Measurements from ENCODE around the gene TLN1.

The TLN1 gene

DNA sequence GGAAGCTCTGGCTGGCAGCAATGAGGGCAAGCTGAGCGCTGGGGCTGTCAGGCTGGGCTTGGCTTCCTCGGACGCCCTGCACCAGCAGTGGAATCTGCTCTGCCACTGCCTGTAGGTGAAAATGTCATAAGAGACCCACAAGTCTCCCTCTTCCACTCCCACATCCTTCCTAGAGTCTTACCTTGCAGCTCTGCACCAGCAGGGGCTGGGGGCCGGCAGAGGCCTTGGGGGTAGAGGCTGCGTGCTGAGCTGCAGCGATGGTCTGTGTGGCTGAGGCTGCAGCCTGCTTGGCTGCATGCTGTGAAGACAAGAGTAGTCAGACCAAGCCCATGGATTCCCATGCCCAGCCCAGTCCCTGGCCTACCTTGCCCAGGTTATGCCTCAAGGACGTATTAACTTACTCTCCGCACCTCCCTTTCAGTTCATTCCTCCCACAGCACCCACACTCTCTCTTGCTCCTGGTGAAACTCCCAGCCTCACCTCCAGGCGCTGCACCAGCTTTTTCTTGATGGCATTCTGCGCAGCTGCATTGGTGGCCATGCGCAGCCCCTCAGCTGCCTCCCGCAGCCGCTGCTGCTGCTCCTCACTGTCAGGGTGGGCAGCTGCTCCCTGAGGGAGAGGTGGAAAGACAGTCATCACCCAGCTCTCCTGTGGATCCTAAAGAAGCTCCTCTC is 17.3 kb downstream of the TLN1 start:
- peak in 34 of 42 donors; percentile 15 to 82 (median 47) for DNase-seq
- intact Hi-C loops (cut with DNase I) = no loop called here

DNA sequence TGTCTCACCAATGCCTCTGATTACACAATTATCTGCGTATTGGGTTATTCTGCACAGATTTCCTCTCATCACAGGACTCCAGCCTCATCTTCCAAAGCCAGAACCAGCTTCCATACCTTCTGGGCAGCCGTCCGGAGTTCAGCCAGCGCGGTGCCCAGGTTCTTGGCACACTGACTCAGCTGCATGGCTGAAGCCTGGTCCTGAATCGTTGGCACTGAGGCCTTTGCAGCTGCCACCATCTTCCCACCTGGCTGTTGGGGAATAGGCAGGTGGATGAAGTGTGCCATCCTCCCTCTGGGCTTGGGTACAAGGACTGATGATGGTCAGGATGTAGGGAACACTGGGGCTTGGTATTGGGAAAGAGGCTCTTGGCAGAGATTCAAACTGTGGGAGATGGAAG is 17.9 kb downstream of the TLN1 start:
- intact Hi-C loops (cut with DNase I) = no loop called here
- DNase-seq = no peak

DNA sequence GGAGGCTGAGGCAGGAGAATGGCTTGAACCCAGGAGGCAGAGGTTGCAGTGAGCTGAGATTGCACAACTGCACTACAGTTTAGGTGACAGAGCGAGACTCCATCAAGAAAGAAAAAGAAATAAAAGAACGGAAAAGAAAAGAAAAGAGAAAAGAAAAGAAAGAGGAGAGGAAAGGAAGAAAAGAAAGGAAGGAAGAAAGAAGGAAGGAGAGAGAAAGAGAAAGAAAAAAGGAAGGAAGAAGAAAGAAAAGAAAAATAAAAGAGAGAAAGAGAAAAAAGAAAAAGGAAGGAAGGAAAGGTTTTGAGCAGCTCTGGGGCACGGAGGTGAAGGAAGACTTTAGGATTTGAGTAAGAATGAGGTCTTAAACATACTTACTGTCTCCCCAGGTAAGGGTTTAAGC is 18.4 kb downstream of the TLN1 start:
- intact Hi-C loops (cut with DNase I) = no loop called here
- no peak for DNase-seq

DNA sequence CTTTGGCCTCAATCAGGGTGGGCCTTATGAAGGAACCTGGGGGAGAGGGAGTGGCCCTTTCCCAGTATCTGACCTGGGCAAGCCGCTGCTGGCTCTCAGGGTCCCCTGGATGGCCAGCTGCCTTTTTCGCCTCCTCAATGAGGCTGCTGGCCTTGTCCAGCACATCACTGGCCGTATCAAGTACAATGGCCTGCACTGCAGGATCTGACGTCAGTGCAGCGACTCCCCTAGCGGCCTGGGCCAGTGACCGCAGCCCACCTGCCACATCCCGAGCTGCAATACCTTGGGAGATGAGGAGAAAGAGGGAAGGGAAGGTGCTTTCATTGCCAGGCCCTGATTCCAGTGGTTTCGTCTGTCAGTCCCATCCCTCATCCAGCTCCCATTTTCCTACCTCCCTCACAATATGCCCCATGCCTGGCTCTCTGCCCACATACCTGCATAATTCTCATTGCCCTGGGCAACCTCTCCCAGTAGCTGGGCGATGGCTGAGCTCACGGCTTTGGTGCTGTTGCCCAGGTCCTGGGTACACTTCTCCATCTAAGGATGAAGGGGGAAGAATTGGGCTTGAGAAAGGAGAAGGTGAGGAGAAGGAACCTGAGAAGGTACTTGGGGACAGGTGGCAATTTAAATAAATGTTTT is 19.1 kb downstream of the TLN1 start:
- DNase-seq = no peak
- intact Hi-C loops (cut with DNase I) = no loop called here

DNA sequence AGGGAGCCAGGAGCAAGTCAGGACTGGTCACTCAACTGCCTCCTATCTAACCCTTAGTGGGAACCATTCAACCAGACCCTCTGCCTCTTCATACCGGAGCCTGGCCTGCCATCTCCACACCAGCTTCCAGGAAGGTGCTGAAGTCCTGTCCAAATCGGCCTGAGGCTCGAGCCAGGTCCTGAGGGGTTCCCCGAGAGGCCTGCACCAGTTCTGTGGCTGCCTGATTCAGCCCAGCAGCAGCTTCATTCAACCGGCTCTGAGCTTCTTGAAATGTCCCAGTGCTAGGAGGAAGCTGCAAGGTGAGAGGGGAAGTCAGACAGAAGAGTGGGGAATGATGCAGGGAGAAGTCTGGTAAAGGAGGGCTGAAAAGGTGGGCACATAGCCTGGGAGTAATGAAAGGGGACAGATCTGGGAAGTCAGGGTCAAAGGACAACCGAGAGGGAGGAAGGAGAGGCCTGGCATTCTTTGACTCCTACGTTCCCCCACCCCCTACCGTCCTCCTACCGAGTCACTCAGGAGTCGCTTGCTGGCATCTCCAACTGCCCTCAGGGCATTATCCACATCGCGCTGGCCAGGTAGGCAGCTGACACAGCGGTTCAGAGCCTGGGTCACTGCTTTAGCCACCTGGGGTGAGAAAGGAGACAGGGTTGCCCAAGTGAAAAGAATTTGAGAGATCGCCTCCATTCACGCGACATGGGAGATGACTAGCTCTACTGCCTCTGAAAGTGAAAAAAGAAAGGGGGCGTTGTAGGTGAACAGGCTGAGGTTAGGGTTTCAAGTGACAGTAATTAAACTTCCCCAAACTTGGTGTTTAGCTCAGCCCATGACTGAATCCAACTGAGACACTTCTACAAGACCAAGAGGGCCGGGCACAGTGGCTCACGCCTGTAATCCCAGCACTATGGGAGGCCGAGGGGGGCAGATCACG is 20.2 kb downstream of the TLN1 start:
- DNase-seq = no peak

DNA sequence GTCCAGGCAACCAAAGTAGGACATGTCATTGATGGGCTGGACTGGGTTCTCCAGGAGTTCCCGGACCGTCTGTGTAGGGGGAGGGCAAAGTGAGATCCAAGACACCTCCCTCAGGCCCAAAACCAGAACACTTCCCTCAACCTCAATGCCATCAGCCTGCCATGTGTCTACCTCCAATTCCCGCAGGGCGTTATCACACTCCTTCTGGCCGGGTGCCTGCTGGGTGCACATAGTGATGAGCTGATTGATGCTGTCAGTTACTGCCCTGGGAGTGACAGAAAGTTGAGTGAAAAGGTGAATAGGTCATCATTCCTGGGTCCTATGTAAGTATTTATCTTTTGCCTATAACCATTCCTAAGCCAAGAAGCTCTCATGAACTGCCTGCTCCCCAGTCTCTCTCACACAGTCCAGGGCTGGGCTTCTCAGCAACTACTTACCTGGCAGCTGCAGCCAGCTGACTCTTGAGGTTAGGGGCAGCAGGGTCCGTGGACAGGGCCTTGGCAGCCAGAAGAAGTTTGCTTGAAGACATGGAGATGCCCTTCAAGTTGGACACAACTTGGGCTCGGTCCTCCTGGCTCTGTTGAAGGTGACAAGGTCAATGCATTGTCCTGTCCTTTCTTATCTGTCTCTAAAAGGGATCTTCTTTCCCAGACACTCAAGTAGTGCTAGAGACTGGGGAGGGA is 21.0 kb downstream of the TLN1 start:
- intact Hi-C loops (cut with DNase I) = no loop called here
- DNase-seq = no peak

More for the DNA sequence above, 20.2 kb downstream of the TLN1 start:
- intact Hi-C loops (cut with DNase I) = no loop called here

DNA sequence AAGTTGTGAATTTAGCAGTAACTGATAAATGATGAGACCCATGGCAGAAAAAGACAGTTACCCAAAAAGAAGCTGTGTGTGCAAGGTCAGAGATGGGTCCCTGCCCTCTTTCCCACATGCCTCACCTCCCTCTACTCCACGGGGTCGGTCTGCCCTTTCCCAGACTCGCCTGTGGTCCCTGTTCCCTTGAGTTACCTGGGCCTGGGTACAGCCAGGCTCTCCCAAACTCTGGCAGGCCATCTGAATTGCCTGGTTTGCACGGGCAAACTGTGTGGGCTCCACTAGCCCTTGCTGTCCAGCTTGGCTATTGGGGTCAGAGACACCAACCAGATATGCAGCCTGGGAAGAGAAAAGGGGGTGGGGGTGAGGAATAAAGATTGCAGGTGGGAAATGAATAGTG is 23.8 kb downstream of the TLN1 start:
- intact Hi-C loops (cut with DNase I) = no loop called here
- DNase-seq = no peak

DNA sequence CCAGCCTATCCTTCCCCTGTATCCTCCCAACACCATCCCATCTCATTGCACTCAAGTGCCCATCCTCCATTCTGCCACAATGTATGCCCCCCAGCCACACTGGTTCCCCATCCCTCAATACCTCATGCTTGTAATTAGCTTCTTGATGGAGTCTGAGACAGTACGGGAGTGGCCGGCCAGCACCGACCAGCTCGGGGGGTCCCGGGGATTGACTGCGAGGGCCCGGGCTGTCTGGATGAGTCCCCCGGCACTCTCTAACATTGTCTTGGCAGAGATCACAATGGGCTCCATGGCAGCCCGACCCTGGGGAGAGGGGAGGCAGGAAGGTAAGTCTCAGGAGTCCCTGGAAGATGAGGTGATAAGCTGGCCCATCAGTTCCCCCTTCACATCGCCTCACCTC is 25.0 kb downstream of the TLN1 start:
- DNase-seq = no peak
- intact Hi-C loops (cut with DNase I) = no loop called here

DNA sequence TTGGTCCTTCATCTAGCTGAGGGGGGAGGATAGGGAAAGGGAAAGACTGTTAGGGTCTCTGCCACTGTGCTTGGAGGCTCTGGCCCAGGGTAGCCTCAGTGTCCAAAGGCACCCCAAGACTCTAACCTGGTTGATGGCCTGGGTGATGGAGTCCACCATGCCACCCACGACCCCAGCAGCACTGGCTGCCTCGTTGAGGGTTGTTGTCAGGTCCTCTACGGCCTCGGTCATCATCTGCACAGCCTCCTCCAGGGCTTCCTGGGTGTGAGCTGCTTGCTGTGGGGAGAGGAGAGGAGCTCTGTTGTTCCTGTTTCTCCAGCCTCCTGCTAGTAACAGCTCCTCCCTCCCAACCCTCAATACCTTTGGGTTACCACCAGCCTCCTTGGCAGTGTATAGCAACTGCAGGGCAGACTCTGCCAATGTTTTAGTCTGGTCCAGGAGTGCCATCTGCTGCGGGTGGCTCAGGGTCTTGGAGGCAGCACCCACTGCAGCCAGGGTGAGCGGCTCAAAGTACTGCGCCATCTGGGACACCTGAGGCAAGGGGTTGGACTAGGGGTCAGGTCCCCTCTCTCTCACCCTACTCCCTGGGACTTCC is 26.1 kb downstream of the TLN1 start:
- intact Hi-C loops (cut with DNase I) = no loop called here
- DNase-seq = no peak

DNA sequence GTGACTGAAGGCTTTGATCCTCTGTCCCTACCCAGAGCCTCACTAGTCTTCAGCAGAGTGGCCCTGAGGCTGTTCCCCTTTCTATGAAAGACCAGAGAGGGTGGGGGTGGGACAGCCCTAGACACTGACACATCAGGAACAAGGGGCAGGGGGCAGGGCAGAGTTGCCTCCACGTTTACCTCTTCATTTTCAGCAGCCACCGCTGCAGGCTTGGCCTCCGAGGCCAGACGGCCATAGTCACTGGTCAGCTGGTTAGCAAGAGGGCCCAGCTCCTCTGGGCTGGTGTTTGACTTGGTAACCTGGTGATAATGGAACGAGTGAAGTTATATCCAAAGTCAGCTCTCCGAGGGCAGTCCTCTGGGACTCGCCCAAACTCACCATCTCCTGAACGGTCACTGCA is 26.6 kb downstream of the TLN1 start:
- intact Hi-C loops (cut with DNase I) = no loop called here
- no peak for DNase-seq

DNA sequence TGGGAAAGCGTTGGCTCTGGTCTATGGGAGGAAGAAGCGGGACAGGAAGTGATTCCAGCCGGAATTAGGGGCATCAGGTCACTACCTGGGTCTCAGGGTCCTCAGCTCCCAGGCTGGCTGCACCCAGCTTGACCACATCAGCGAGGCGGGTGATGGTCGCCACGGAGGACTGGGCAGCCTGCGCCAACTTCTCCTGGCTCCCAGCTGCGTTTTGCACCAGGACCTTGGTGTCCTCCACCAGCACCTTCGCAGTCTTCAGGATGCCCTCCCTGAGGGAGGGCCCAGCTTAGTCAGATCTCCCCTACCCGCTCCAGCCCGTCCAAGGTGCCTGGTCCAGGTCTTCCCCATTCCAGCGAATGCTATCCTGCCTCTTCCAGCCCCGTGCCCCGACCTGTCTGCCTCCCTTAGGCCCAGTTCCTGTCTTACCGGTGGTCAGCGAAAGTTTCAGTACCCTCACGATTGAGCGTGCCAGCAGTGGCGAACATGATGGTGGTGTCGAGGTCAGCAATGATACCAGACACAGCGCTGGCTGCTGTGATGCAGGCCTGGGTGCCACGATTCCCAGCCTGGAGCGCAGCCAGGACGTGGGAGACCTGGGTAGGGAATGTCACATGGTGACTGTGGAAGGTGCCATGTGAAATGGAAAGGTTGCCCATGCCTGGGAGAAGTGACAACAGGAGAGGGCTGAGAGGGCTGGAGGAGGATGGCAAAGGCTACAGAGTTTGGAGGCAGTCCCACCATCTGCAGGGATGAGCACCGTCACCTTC is 27.9 kb downstream of the TLN1 start:
- intact Hi-C loops (cut with DNase I) = no loop called here
- DNase-seq = no peak

DNA sequence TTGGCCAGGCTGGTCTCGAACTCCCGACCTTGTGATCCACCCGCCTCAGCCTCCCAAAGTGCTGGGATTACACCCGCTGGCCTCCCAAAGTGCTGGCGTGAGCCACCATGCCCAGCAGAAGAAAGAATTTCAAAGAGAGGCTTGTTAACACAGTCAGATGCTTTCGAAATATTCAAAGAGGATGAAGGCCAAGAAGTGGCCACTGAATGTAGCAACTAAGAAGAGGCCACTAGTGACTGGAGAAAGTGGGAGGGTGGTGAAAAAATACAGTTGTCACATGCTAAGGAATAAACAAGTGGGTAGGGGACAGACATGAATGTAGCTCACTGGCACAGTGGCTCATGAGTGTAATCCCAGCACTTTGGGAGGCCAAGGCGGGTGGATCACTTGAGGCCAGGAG is 29.3 kb downstream of the TLN1 start:
- intact Hi-C loops (cut with DNase I) = no loop called here

DNA sequence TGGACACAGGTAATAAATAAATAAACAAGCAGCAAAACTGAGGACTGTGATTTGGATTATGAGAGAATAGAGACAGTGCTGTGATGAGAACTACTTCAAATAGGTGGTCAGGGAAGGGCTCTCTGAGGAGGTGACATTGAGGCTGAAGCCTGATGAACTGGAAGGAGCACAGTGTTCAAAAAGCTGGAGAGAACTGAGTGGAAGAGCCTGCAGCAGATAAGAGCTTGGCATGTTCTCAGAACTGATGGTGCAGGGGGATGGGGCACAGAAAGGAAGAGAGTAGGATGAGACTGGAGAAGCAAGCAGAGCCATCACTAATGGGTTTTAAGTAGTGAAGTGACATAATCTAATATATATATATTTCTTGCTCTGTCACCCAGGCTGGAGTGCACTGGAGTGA is 31.1 kb downstream of the TLN1 start:
- DNase-seq = no peak
- intact Hi-C loops (cut with DNase I) = no loop called here

More for the DNA sequence above, 29.3 kb downstream of the TLN1 start:
- DNase-seq = no peak

DNA sequence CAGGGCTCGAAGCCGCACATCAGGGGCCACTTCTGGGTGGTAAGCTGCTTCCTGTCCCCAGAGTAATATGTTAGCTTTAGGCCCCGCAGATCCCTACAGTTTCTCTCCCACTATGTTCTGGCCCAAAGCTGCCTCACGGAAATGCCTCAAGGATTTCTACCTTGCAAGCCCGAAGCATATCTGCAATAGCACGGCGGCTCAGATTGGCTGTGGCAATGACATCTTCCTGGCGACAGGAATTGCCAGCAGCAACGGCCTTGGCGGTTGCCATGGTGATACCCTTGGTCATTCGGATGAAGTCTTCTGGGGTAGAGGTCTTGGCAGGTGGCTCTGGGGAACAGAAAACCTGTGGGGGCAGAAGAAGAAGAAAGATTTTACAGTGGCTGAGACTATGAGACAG is 32.0 kb downstream of the TLN1 start:
- intact Hi-C loops (cut with DNase I) = no loop called here
- no peak for DNase-seq

DNA sequence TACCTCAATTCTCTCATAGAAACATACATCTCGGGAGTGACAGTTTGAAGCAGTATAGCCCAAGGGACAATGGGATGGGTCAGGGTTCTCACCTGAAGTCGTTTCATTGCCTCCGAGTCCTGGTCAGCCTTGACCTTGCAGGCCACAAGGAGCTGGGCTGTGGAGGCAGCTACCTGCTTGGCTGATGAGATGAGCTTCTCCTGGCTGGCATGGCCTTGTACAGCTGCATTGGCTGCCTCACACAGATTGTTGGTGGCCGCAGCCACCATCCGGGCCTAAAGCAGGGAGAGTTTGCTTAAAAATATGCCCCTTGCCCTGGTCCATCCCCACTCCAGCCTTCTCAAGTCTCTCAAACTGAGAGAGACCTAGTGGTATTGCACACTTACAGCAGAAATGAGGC is 33.8 kb downstream of the TLN1 start:
- no peak for DNase-seq
- intact Hi-C loops (cut with DNase I) = no loop called here

DNA sequence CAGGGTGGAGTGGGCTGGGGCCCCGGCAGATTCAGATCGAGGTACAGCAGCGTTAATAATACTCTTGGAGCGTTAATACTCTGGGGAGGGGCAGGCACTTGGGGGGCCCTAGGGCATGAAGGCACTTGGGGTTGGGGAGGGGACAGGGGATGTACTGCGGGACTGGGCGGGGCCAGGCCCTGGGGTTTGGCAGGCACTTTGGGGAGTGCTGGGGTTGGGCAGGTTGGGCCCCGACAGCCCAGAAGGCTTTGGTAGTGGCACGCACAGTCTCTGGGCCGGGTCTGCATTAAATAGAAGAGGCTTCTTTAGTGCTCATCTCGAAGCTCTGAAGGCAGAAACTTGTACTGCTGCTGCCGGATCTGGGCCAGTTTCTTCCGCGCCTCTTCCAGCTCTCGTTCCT is 34.5 kb downstream of the TLN1 start:
- intact Hi-C loops (cut with DNase I) = no loop called here
- DNase-seq = no peak

DNA sequence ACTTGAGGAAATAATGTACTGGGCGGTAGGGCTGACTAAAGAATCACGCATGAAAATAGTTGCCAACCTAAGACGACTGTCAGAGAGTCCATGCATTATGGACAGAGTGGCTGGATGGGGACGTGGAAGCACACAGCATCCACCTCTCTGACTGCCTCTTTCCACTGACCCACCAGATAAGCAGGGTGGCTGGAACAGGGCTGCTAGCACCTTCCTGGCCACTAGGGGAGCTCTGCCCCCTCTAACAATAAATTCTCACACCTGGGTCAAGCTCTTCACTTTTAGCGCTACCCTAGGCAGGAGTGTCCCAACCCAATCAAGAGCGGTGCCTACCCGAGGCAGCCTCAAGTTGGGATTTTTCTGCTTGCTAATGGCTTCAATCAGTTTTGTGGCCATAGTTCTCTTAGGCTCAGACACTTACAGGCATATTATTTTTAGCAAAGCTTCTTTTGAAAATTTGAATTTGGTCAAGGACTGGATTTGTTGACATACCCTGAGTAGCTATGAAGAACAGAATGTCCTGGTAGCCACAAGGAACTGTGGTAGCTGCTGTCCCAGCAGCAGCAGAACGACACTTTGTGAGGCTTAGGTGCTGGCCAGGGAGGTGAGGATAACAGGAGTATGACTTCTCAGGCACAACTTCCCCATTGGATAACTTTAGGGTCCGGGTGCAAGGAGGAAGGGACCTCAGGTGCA is 35.3 kb downstream of the TLN1 start:
- peak in 39 of 42 donors; percentile 29 to 81 (median 55) for DNase-seq
- intact Hi-C loops (cut with DNase I) = no loop called here

DNA sequence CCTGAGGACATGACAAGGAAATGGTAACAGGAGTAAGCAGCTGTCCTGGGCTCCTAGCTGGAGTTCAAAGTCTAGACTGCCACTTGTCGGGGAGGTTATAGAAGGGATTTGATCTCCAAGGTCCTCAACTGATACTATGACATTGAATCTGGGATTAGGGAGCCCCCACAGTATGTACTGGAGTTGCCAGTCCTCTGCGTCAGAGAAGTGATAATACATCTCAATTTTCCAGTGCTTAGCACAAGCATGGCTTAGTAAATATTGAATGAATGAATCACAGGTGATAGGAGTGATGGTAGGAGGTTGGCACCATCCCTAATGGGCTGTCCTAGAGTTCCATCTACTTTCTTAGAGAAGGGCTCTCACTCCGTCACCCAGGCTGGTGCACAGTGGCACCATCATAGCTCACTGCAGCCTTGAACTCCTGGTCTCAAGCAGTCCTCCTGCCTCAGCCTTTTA is 36.0 kb downstream of the TLN1 start:
- intact Hi-C loops (cut with DNase I) = no loop called here
- no peak for DNase-seq

Data from head of caudate nucleus (tissue), 42 donors.